HG03066 (cell line): ENCODE data around the gene ELMO3.

ENCODE experiments used
- ATAC-seq: cut with Tn5 transposase; IDR thresholded peaks from one replicate; pipeline ENCODE4 v1.9.1; 2021; ENCODE audit warnings: low read depth; ENCODE audit not compliant: unreplicated experiment

Gene ELMO3

GRCh38 chr16:67237396-67238277 is 38.7 kb downstream of the ELMO3 start:
- ATAC-seq, result no peak

GRCh38 chr16:67238278-67238575 is 39.3 kb downstream of the ELMO3 start:
- ATAC-seq, result no peak

- no peak for ATAC-seq
These were observed 40.0 kb downstream of the ELMO3 start for GRCh38 chr16:67238806-67239470.

- no peak for ATAC-seq
These were observed 41.6 kb downstream of the ELMO3 start for GRCh38 chr16:67240506-67240905.

GRCh38 chr16:67241008-67241900 is 42.3 kb downstream of the ELMO3 start:
- ATAC-seq, result no peak

- ATAC-seq, result no peak
These were observed 43.3 kb downstream of the ELMO3 start for GRCh38 chr16:67242138-67242730.

- ATAC-seq, result no peak
These were observed 44.5 kb downstream of the ELMO3 start for GRCh38 chr16:67243481-67243880.

- ATAC-seq, result peak; percentile 46
These were observed 45.7 kb downstream of the ELMO3 start for GRCh38 chr16:67244387-67245185.

- ATAC-seq, result no peak
These were observed 46.3 kb downstream of the ELMO3 start for GRCh38 chr16:67245186-67245585.

- ATAC-seq, result no peak
These were observed 46.7 kb downstream of the ELMO3 start for GRCh38 chr16:67245674-67246080.

- ATAC-seq, result peak; percentile 22
These were observed 47.3 kb downstream of the ELMO3 start for GRCh38 chr16:67246081-67246755.

GRCh38 chr16:67246756-67247191 is 47.8 kb downstream of the ELMO3 start:
- peak; percentile 9 for ATAC-seq

GRCh38 chr16:67247192-67248072 is 48.5 kb downstream of the ELMO3 start, which contains the start of gene FHOD1:
FHOD1 (minus strand) TSS chr16:67247481; CDS start chr16:67247410, 71 bp downstream.
- ATAC-seq, result peak; percentile 36

GRCh38 chr16:67248073-67248400 is 49.1 kb downstream of the ELMO3 start:
- ATAC-seq, result no peak

GRCh38 chr16:67248401-67249177 is 49.7 kb downstream of the ELMO3 start, which contains the start of gene SLC9A5:
SLC9A5 (plus strand) TSS chr16:67248979; CDS start chr16:67249015, 36 bp downstream.
- no peak for ATAC-seq

GRCh38 chr16:67249178-67250044 is 50.5 kb downstream of the ELMO3 start:
- ATAC-seq, result no peak

GRCh38 chr16:67250045-67250327 is 51.1 kb downstream of the ELMO3 start:
- ATAC-seq, result no peak
